Breast epithelium (tissue), 4 donors: ENCODE data around the gene WFDC6. TPM values are rescaled to one million over a fixed set of nuclear protein-coding genes. Genes with fewer than 3 reads are reported as not detected.

Experiments used
- DNase-seq, 2 donors: peaks; one replicate each; pipeline ENCODE4 v3.0.0-alpha.2; 2019; ENCODE audit warnings: low spot score in 2 of 2
- H3K27ac ChIP-seq, 2 donors: fragments of 200-600 bp; sonication (generic) in 1 of 2; one replicate each; pipeline ENCODE4 v1.5.1; 2016 to 2019; ENCODE audit warnings: mild to moderate bottlenecking in 1 of 2
- H3K27me3 ChIP-seq, 2 donors: fragments of 200-600 bp; sonication (generic) in 1 of 2; one replicate each; pipeline versions ENCODE4 v1.5.1 to v1.6.0; 2017 to 2019; ENCODE audit warnings: control low read depth in 1 of 2, mild to moderate bottlenecking in 1 of 2
- H3K36me3 ChIP-seq: fragments of 200-600 bp; one replicate; pipeline ENCODE4 v1.5.1; 2019
- H3K4me1 ChIP-seq, 2 donors: fragments of 200-600 bp; sonication (generic); one replicate each; pipeline ENCODE4 v1.5.1; 2016 to 2019; ENCODE audit warnings: control low read depth in 1 of 2
- H3K4me3 ChIP-seq, 3 donors: fragments of 200-600 bp; sonication (generic); 1 replicate in 2 of 3; 2 replicates in 1 of 3; pipeline ENCODE4 v1.5.1; 2016 to 2019; ENCODE audit warnings: mild to moderate bottlenecking in 3 of 3, moderate library complexity in 2 of 3
- H3K9me3 ChIP-seq, 2 donors: fragments of 200-600 bp; sonication (generic) in 1 of 2; one replicate each; pipeline ENCODE4 v1.5.1; 2016 to 2019; ENCODE audit warnings: control low read depth in 1 of 2
- POLR2A ChIP-seq: fragments of 450-650 bp; IDR thresholded peaks from one replicate; pipeline ENCODE4 v1.6.1; 2016; ENCODE audit warnings: antibody characterized with exemption, mild to moderate bottlenecking, moderate library complexity
- POLR2AphosphoS5 ChIP-seq, 3 donors: sonication (generic); formaldehyde crosslinking; IDR thresholded peaks; one replicate each; pipeline ENCODE4 v1.6.1; 2017; ENCODE audit warnings: antibody characterized with exemption in 3 of 3
- intact Hi-C: fragments of 100-400 bp; cut with DNase I; formaldehyde crosslinking; loops from one replicate; pipeline ENCODE4 v1.15.1; 2023; ENCODE audit warnings: low total_unique reads
- total RNA-seq, 3 donors: library from RNA; depleted of rRNA; stranded (reverse); fragments of >200 nt; gene quantifications; one replicate each; pipeline ENCODE4 v1.1.0, GENCODE V29; 2016
- TF ChIP-seq, protein P1 (sequence below), 3 donors: fragments of 450-650 bp; IDR thresholded peaks; one replicate each; pipeline ENCODE4 v1.5.1; 2016 to 2017; ENCODE audit warnings: antibody characterized with exemption in 3 of 3, mild to moderate bottlenecking in 3 of 3, moderate library complexity in 3 of 3

The WFDC6 gene
- total RNA-seq, 3 donors from 2014 or later, result not detected

DNA sequence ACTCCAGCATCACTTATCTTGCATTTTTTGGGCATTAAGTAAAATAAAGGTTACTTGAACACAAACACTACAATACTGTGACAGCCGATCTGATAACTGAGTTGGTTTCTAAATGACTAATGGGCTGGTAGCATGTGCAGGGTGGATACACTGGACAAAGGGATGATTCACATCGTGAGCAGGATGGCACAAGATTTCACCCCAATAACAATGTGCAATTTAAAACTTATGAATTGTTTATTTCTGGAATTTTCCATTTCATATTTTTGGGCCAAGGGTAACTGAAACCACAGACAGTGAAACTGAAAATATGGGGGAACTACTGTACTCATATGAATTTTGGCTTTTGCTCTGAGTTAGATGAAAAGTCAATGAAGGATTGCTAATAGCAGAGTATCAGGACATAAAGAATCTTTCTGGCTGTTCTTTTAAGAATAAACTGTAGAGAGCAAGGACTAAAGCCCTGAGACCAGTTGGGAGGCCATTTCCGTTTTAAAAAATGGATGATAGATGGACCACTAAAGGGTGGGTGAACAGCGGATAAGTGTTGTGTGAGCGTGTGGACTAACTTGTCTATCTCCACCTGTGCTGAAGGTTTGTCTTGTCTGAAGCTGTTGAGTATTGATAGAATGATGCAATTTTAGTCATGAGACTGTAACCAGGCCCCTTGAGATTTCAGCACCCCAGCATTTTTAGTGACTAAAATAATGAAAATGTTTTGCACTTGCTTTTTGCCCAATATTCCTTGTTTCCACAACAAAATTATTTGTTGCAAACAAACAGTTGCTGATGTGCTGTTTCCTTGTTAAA is 32.1 kb downstream of the WFDC6 start:
- H3K9me3 ChIP-seq, result no peaks in the 10 kb centered on the region
- no peaks in the 10 kb centered on the region for H3K4me1 ChIP-seq
- TF ChIP-seq POLR2A (no peak), POLR2AphosphoS5 (IDR thresholded peaks at IDR 0.05) (no peak)
- TF ChIP-seq, protein P1, sequence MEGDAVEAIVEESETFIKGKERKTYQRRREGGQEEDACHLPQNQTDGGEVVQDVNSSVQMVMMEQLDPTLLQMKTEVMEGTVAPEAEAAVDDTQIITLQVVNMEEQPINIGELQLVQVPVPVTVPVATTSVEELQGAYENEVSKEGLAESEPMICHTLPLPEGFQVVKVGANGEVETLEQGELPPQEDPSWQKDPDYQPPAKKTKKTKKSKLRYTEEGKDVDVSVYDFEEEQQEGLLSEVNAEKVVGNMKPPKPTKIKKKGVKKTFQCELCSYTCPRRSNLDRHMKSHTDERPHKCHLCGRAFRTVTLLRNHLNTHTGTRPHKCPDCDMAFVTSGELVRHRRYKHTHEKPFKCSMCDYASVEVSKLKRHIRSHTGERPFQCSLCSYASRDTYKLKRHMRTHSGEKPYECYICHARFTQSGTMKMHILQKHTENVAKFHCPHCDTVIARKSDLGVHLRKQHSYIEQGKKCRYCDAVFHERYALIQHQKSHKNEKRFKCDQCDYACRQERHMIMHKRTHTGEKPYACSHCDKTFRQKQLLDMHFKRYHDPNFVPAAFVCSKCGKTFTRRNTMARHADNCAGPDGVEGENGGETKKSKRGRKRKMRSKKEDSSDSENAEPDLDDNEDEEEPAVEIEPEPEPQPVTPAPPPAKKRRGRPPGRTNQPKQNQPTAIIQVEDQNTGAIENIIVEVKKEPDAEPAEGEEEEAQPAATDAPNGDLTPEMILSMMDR (IDR thresholded peaks at IDR 0.05), result no peak
- peaks cover 0 to 5% of the 10 kb centered on the region in 2 donors for H3K27me3 ChIP-seq
- no peak overlapping the region for H3K4me3 ChIP-seq
- H3K36me3 ChIP-seq, result no peaks in the 10 kb centered on the region
- intact Hi-C loops, result no loop called here
- H3K27ac ChIP-seq, result no peak overlapping the region
- no peak for DNase-seq

DNA sequence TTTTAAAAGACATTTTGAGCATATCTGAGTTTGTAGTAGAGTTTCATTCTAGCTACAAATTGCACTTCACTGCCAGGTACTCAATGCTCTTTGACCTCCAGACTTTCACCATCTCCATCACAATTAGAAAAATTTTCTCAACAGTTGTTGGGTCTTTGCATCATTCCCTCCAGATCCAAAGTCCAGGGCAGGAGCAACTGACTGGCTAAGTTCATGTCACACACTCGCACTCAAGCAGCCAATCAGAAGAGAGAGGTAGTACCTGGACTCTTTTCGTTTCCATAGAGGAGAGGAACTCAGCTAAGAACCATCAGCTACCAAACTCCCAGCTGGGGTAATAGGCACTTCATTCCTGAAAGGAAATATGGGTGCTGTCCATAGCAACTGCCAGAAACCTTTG is 32.9 kb downstream of the WFDC6 start:
- intact Hi-C loops, result no loop called here

DNA sequence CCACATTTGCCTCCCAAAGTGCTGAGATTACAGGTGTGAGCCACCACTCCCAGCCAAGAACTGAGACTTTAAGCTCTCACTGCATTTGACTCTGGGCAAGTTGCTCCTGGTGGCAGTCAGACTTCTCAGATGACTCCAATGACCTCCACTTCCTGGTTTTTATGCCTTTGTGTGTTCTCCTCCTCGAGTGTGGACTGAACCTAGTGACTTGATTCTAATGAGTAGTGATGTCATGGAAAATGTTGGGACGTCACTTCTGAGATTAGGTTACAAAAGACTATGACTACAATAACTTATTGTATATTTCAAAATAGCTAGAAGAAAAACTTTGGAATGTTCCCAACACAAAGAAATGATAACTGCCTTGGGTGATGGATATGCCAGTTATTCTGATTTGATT is 35.9 kb downstream of the WFDC6 start:
- intact Hi-C loops, result no loop called here
- H3K27ac ChIP-seq, result no peak overlapping the region
- no peak for DNase-seq
- TF ChIP-seq, protein P1 (IDR thresholded peaks at IDR 0.05), result no peak
- no peak for TF ChIP-seq POLR2A
- TF ChIP-seq POLR2AphosphoS5 (IDR thresholded peaks at IDR 0.05), result no peak
- no peaks in the 10 kb centered on the region for H3K4me1 ChIP-seq
- H3K27me3 ChIP-seq, result peaks cover 0 to 5% of the 10 kb centered on the region in 2 donors
- no peaks in the 10 kb centered on the region for H3K9me3 ChIP-seq
- H3K36me3 ChIP-seq, result no peaks in the 10 kb centered on the region
- no peak overlapping the region for H3K4me3 ChIP-seq

More for the DNA sequence above, 32.9 kb downstream of the WFDC6 start:
- Histone ChIP-seq H3K27me3 (peaks cover 0 to 5% of the 10 kb centered on the region in 2 donors), H3K27ac (no peak overlapping the region), H3K36me3 (no peaks in the 10 kb centered on the region), H3K4me3 (no peak overlapping the region), H3K4me1 (no peaks in the 10 kb centered on the region), H3K9me3 (no peaks in the 10 kb centered on the region)
- no peak for DNase-seq
- TF ChIP-seq POLR2AphosphoS5 (IDR thresholded peaks at IDR 0.05), result no peak
- TF ChIP-seq POLR2A, result no peak
- TF ChIP-seq, protein P1 (IDR thresholded peaks at IDR 0.05), result no peak

DNA sequence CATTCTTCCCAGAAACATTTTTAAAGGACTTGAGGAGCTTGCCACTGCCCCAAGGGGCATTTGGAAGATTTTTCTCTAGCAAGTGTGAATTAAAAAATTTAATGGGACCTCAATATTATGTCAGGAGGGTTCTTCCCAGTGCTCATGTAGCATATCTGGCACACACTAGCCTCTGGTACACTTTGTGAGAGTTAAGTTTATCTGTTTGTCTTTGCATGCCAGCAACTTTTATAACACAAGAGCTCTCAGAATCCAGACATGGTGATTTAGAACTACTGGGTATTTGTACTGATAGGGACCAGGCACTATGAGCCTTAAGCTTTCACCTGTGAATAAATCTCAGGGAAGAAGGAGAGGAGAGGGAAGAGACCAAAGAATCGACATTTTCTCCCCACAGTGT is 36.7 kb downstream of the WFDC6 start:
- peaks cover 0 to 9% of the 10 kb centered on the region in 2 donors for H3K27me3 ChIP-seq
- intact Hi-C loops, result no loop called here
- H3K27ac ChIP-seq, result no peak overlapping the region
- no peak for DNase-seq
- TF ChIP-seq, protein P1 (IDR thresholded peaks at IDR 0.05), result no peak
- TF ChIP-seq POLR2A, result no peak
- no peak for TF ChIP-seq POLR2AphosphoS5 (IDR thresholded peaks at IDR 0.05)
- no peaks in the 10 kb centered on the region for H3K36me3 ChIP-seq
- no peak overlapping the region for H3K4me3 ChIP-seq
- H3K9me3 ChIP-seq, result no peaks in the 10 kb centered on the region
- no peaks in the 10 kb centered on the region for H3K4me1 ChIP-seq

DNA sequence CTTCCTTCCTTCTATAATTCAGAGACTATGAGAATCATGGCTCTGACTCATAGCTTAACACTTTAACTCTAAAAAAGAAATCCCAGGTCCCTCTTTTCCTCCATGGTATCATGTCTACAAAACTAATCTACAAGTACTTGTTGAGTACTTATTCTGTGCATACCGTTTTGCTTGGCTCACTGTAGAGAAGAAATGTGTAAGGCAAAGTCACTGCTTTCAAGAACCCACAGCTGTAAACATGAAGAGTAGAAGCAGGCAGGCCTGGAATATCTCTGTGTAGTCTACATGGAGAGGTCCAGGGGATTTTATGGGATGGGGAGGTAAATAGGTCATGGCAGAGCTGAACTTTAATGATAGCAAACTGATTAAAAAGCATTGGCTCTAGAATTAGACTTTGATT is 37.7 kb downstream of the WFDC6 start:
- Histone ChIP-seq H3K36me3 (no peaks in the 10 kb centered on the region), H3K9me3 (no peaks in the 10 kb centered on the region), H3K27ac (no peak overlapping the region), H3K4me3 (no peak overlapping the region), H3K27me3 (peaks cover 0 to 12% of the 10 kb centered on the region in 2 donors), H3K4me1 (no peaks in the 10 kb centered on the region)
- intact Hi-C loops, result no loop called here
- DNase-seq, result no peak
- TF ChIP-seq, protein P1 (IDR thresholded peaks at IDR 0.05), result no peak
- TF ChIP-seq POLR2AphosphoS5 (IDR thresholded peaks at IDR 0.05) (no peak), POLR2A (no peak)
